HEK293 (cell line): ENCODE data around the gene DMKN.

Experiments used
- ZNF202 ChIP-seq: fragments of 450-650 bp; formaldehyde crosslinking; IDR thresholded peaks from 2 replicates; pipeline ENCODE4 v1.5.1; 2016; ENCODE audit warnings: missing biosample characterization, missing genetic modification characterization, borderline replicate concordance
- ZNF211 ChIP-seq: fragments of 450-650 bp; formaldehyde crosslinking; IDR thresholded peaks from 2 replicates; pipeline ENCODE4 v1.5.1; 2016; ENCODE audit warnings: low read depth, missing biosample characterization, missing genetic modification characterization
- ZNF223 ChIP-seq: fragments of 450-650 bp; formaldehyde crosslinking; IDR thresholded peaks from 2 replicates; pipeline ENCODE4 v1.5.1; 2016; ENCODE audit warnings: missing biosample characterization, missing genetic modification characterization
- TF ChIP-seq, protein P1 (sequence below): fragments of 450-650 bp; formaldehyde crosslinking; IDR thresholded peaks from 2 replicates; pipeline ENCODE4 v1.5.1; 2017; ENCODE audit warnings: missing biosample characterization, mild to moderate bottlenecking, missing genetic modification characterization, moderate library complexity
- TF ChIP-seq, protein P2 (sequence below): fragments of 450-650 bp; formaldehyde crosslinking; IDR thresholded peaks from 2 replicates; pipeline ENCODE4 v1.5.1; 2016; ENCODE audit warnings: missing biosample characterization, missing genetic modification characterization

DNA sequence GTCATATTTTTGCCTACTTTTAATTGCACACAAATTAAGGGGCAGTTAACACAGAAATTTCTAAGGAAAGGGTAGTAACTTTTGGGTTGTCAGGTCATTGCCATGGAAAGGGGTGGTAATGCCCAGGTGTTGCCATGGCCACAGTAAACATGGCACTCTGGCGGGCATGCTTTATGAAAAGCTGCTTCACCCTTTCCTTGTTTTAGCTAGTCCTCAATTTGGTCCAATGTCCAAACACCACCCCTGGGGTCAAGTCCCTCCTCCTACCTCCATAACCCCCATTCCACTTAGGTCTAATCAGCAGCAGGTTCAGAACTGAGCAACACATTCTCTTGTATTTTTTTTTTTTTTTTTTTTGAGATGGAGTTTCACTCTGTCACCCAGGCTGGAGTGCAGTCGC is 58.8 kb downstream of the DMKN start:
- TF ChIP-seq, protein P1, sequence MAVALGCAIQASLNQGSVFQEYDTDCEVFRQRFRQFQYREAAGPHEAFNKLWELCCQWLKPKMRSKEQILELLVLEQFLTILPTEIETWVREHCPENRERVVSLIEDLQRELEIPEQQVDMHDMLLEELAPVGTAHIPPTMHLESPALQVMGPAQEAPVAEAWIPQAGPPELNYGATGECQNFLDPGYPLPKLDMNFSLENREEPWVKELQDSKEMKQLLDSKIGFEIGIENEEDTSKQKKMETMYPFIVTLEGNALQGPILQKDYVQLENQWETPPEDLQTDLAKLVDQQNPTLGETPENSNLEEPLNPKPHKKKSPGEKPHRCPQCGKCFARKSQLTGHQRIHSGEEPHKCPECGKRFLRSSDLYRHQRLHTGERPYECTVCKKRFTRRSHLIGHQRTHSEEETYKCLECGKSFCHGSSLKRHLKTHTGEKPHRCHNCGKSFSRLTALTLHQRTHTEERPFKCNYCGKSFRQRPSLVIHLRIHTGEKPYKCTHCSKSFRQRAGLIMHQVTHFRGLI (tag by site-specific recombination) = no peak
- TF ChIP-seq, protein P2, sequence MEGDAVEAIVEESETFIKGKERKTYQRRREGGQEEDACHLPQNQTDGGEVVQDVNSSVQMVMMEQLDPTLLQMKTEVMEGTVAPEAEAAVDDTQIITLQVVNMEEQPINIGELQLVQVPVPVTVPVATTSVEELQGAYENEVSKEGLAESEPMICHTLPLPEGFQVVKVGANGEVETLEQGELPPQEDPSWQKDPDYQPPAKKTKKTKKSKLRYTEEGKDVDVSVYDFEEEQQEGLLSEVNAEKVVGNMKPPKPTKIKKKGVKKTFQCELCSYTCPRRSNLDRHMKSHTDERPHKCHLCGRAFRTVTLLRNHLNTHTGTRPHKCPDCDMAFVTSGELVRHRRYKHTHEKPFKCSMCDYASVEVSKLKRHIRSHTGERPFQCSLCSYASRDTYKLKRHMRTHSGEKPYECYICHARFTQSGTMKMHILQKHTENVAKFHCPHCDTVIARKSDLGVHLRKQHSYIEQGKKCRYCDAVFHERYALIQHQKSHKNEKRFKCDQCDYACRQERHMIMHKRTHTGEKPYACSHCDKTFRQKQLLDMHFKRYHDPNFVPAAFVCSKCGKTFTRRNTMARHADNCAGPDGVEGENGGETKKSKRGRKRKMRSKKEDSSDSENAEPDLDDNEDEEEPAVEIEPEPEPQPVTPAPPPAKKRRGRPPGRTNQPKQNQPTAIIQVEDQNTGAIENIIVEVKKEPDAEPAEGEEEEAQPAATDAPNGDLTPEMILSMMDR (tag by site-specific recombination) = no peak
- no peak for TF ChIP-seq ZNF211
- TF ChIP-seq ZNF223 (tag by site-specific recombination) = no peak
- no peak for TF ChIP-seq ZNF202
